T-helper 1 cell treated with Interleukin-12 subunit alpha and Interleukin-12 subunit beta and Interleukin-4 antibody, amounts not matched to agents 30 ng/mL and 1 ng/mL, for 36 hours (primary cell): ENCODE measurements around the gene STAT3. TPM values are rescaled to one million over a fixed set of nuclear protein-coding genes. Genes with fewer than 3 reads are reported as not detected.
"Not testable (repeated sequence)": the region's sequence is repeated elsewhere in the genome, so short reads cannot be mapped to it uniquely, and the experiment has no call there.

Experiments used
- intact Hi-C: fragments of 100-400 bp; cut with micrococcal nuclease; formaldehyde crosslinking; loops from one replicate; pipeline ENCODE4 v1.15.1; 2024
- total RNA-seq: library from RNA; stranded (reverse); gene quantifications from 2 replicates; pipeline ENCODE4 v1.2.3, GENCODE V29; 2022

STAT3 gene
- total RNA-seq, 1 donor from 2014 or later: 230 TPM

- intact Hi-C loops: loop anchor here (5.0 kb wide), 1 partner anchor 88 kb away; the partner anchor contains the start of gene KCNH4
Measured at GRCh38 chr17:42270596-42270995, 117.6 kb downstream of the STAT3 start.

GRCh38 chr17:42270170-42270535 lies 118.1 kb downstream of the STAT3 start:
- intact Hi-C loops: loop anchor here (5.0 kb wide), 1 partner anchor 88 kb away; the partner anchor contains the start of gene KCNH4

- intact Hi-C loops: no loop called here
Measured at GRCh38 chr17:42268236-42268635, 120.0 kb downstream of the STAT3 start.

- intact Hi-C loops: loop anchor here (1.0 kb wide), 2 partner anchors 8 to 17 kb away; no protein-coding TSS in a partner anchor
Measured at GRCh38 chr17:42266918-42267766, 121.1 kb downstream of the STAT3 start.

GRCh38 chr17:42266462-42266861 lies 121.8 kb downstream of the STAT3 start:
- intact Hi-C loops: loop anchor here (1.0 kb wide), 1 partner anchor 16 kb away; no protein-coding TSS in a partner anchor

- intact Hi-C loops: not testable (repeated sequence)
Measured at GRCh38 chr17:42264366-42264765, 123.9 kb downstream of the STAT3 start.

Other genes starting within 250 kb of the STAT3 start
- gene RAB5C, start 233.5 kb downstream of the STAT3 start, total RNA-seq: 99.0 and 107 TPM in 2 replicates
- 0.41 and 0.59 TPM in 2 replicates for gene KCNH4, start 207.3 kb downstream of the STAT3 start, total RNA-seq
- 0.39 TPM in 1 of 2 replicates, not detected in the other for gene HCRT, start 203.0 kb downstream of the STAT3 start, total RNA-seq
- gene GHDC, start 193.9 kb downstream of the STAT3 start, total RNA-seq: 16.3 and 17.2 TPM in 2 replicates
- gene STAT5B, start 112.1 kb downstream of the STAT3 start, total RNA-seq: 156 TPM in 2 replicates
- gene STAT5A, start 99.9 kb downstream of the STAT3 start, total RNA-seq: 160 and 170 TPM in 2 replicates
- 1.9 TPM in 2 replicates for gene CAVIN1, start 34.8 kb upstream of the STAT3 start, total RNA-seq
- 25.3 and 27.7 TPM in 2 replicates for gene ATP6V0A1, start 70.4 kb upstream of the STAT3 start, total RNA-seq
- gene NAGLU, start 147.8 kb upstream of the STAT3 start, total RNA-seq: 19.6 and 22.2 TPM in 2 replicates
- gene HSD17B1, start 164.5 kb upstream of the STAT3 start, total RNA-seq: 0.34 and 0.59 TPM in 2 replicates
- 74.3 and 80.3 TPM in 2 replicates for gene COASY, start 173.7 kb upstream of the STAT3 start, total RNA-seq
- 72.9 and 75.0 TPM in 2 replicates for gene MLX, start 178.7 kb upstream of the STAT3 start, total RNA-seq
- gene PSMC3IP, start 189.3 kb upstream of the STAT3 start, total RNA-seq: 17.3 and 18.0 TPM in 2 replicates
- 73.4 and 75.5 TPM in 2 replicates for gene RETREG3, start 220.9 kb upstream of the STAT3 start, total RNA-seq
- 54.7 and 60.5 TPM in 2 replicates for gene TUBG1, start 221.2 kb upstream of the STAT3 start, total RNA-seq